HG03575 (cell line): ENCODE results near the gene SIM2.

Experiments used
- ATAC-seq: cut with Tn5 transposase; IDR thresholded peaks from one replicate; pipeline ENCODE4 v1.9.1; 2021; ENCODE audit not compliant: unreplicated experiment, insufficient number of reproducible peaks, low FRiP score; ENCODE audit errors: extremely low read depth

SIM2 gene

DNA sequence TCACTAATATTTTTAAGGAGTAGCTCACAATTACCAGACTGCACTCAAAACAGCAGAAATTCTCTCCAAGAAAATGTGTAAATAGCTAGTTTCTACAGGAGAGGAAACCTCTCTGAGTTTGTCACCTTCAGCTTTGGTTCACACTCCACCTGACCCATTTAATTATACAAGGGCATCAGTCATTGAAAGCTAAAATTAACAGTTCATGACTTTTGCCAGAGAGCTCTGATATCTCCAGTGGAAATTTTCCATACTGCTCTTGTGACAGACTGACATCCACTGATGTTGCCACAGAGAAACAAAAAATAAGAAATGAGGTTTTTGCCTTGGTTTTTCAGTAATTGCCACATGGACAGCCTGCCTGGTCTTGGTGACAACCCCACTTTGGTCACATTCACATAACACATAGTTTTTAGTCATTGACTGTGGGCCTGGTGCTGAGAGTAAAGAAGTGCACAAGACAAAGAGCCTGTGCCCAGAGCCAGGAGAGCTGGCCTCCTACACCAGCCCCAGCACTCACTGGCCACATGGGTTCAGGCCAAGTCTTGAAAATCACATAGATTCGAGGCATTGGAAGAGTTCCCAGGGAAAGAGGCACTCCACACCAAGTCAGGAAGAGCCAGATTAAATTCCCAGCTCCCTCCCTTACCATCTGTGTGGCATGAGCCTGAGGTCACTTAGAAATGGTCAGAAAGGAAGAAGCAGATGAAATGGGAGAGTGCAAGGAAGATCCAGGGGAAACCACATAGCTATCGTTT is 13.8 kb upstream of the SIM2 start:
- ATAC-seq: no peak

GRCh38 chr21:36686955-36687354 is 12.0 kb upstream of the SIM2 start:
- no peak for ATAC-seq

DNA sequence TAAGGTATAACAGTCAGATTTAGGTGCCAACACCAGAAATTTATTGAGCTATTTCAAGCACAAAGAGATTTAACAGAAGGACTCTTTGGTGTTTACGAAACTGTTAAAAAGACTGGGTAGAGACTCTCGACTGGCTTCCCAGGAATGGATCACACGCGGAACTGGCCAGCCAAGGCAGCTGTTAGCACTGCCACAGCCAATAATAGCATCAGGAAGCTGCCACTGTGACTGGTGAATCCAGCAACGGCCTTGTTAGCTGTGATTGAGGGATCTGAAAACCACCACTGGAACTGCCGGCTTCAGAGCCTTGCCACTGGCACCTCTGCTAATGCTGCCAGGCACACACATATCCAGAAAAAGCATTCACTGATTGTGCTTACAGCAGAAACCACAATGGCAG is 10.6 kb upstream of the SIM2 start:
- ATAC-seq: no peak

DNA sequence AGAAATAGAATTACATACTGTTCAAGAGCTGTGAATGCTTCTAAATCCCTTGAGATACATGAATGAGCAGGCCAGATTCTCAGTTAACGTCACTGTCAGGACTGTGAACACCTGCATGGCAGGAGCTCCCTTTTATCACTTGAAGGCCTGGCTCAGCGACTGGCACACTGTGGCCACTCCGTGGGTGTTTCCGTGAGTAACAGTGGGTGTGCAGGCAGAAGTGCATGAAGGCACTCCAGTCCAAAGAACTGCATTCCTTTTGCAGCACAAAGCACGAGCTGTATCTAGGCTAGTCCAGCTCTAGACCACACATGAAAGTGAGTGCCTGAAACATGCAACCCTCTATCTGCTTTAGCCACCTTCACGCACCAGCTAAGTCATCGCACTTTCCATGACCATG is 9.6 kb upstream of the SIM2 start:
- ATAC-seq: no peak

GRCh38 chr21:36690628-36691554 is 8.0 kb upstream of the SIM2 start:
- ATAC-seq: no peak

- no peak for ATAC-seq
These were observed 7.3 kb upstream of the SIM2 start for GRCh38 chr21:36691555-36692041.

DNA sequence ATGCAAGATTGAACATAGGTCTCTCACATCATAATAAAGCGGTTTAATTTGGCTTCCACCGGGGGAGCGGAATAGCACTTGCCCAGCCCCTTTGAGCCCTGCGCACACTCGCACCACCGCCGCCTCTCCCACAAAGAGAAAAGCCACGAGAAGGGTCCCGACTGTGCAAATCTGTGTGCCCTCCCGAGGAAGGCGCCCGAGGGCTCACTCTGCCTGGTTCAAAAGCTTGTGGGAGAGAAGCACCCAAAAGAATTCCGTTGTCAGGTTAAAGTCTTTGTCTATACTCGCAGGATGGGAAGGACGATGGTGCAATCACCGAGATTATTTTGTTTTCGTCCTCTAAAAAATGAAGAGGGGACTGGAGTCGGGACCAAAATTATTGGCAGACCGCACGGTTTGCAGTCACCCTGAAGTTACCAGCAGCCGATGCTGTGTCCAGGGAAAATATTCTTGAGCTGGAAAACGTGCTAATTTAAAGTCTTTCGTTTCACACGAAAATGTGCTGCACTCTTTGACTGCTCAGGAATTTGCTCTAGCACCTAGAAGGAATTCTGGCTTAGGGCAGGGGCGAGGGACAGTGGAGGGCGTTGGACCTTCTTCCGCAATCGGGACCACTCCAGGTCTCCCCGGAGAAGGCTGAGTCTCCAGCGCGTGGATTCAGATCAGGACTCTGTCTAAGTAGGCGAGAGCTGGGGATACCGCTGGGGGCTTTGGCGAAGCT is 6.6 kb upstream of the SIM2 start:
- ATAC-seq: no peak

- ATAC-seq: no peak
These were observed 6.0 kb upstream of the SIM2 start for GRCh38 chr21:36692835-36693488.

DNA sequence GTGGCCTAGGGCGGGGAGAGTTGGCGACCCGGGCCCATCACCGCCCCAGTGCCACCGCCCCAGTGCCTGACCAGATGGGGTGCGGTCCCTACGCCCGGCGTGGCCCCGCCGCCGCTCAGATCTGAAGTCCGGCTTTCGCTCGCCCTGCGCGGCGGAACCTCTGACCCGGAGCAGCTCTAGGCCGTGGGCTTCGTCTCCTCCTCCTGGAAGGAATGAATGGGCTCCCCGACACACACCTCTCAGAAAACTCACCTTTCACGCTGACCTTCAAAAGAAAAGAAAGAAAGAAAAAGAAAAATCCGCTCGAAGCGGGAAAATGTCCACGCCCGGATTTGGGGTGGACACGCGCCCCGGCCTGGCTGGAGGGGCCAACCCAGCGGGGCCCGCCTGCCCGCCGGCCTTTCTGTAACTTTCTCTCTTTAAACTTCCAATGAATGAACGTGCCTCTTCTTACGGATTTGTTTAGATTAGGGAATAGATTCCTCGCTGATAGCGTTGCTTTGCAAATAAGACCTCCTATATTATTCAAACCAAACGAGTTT is 5.4 kb upstream of the SIM2 start:
- no peak for ATAC-seq

GRCh38 chr21:36694031-36694515 is 4.8 kb upstream of the SIM2 start:
- no peak for ATAC-seq

DNA sequence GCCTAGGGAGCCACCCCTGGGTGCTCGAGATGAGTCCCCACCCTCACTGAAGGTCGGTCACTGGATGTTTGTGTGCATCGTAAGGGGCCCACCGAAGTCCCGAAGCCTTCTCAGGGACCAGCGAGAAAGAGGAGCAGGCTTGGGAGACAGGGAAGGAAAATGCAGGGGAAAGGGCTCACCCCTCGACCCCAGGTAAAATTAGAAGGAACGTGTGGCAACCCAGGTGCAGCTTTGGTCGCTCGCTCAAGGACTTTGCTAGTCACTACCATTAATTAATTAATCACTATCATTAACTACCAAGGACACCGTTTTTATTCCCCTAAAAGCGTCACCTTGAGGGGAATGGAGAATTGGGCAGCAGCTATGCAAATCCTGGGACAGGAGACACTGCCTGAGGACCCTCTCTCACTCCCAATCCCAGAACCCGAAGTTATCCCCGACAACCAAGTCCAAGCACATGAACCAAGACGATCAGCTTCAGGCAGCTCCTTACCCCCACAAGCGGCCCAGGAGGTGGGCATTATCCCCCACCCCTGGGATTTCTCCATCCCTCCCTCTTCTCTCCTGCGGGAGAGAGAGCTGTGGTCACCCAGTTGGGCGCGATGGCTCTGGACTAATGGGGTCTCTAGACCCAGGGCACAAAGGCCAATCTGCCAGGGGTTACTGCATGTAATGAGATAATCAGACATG is 4.2 kb upstream of the SIM2 start:
- no peak for ATAC-seq

- no peak for ATAC-seq
These were observed 3.7 kb upstream of the SIM2 start for GRCh38 chr21:36695283-36695634.

DNA sequence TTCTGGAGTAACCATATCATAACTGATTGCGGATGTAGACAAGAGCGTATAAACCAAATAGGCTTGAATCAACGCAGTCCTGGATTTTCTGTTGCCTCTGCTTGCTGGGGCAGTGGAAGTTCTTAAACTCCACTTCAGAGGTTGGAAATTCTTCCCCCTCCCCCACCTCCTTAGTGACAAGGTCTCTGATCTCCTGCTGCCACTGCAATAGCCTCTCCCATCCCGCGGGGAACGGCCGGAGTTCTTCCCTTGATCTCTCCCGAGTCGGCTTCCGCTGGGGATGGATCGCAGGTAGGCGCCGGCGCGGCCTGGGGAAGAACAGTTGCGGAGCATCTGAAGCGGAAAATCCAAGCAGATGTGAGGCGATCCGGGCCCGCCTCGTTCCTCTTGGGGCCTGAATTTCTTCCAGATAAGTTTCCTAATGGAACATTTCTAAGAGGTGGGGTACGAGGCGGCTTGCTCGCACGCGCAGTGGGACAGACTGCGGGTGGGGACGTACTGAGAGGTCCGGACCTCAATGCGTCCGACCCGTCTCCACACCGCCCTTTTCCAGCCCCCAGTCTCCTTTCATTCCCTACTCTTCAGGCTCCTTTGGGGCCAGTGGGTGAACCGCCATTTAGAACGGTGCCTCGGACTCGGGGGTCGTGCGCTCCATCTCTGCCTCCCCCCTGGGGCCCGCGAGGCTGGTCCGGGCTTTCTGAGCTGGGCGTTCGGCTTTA is 3.1 kb upstream of the SIM2 start:
- no peak for ATAC-seq

GRCh38 chr21:36696390-36697059 is 2.4 kb upstream of the SIM2 start:
- no peak for ATAC-seq

DNA sequence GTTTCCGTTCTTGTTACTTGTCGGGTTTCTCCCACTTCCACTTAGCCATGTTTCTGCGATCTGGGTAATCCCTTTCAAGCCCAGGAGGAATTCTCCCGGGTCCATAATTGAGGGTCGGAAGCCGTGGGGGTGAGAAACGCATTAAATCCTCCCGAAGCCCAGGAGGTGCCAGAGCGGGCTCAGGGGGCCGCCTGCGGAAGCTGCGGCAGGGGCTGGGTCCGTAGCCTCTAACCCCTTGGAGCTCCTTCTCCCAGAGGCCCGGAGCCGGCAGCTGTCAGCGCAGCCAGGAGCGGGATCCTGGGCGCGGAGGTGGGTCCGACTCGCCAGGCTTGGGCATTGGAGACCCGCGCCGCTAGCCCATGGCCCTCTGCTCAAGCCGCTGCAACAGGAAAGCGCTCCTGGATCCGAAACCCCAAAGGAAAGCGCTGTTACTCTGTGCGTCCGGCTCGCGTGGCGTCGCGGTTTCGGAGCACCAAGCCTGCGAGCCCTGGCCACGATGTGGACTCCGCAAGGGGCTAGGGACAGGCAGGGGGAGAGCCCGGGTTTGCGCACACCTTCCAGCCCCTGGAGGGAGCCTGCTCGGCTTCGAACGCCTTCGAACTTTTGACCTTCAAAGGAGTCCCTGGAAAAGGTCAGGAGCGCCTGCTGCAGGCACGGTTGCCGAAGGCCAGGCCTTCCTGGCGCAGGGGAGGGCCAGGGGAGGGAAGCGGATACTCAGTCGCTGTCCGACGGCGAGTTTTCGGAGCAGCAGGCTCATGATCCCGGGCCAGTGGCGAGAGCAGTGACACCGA is 1.7 kb upstream of the SIM2 start:
- ATAC-seq: no peak

DNA sequence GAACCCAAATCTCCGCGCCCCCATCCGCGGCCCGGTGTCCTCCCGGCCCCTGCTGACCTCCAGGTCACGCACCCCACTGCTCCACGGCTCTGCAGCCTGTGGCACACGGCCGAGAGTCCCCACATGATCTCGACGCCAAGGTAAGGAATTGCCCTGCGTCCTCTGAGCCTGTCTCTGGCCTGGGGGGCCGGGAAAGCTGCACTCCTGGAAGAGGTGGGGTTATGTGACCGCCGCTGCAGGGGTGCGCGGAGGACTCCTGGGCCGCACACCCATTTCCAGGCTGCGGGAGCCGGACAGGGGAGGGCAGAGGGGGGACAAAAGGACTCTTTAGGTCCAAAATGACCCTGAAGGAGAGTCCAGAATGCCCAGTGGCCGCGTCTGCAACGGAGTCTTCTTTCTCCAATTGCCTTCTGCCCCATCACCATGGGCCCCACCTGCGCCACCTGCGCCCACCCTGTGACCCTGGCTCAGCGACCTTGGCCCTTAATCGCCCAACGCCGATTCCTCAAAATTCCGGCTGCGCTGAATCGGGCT is 997 bp upstream of the SIM2 start:
- no peak for ATAC-seq
